Suprapubic skin (tissue), 4 donors: ENCODE results near the gene ANKRD17. TPM values are rescaled to one million over a fixed set of nuclear protein-coding genes. Genes with fewer than 3 reads are reported as not detected.

Source experiments
- DNase-seq, 2 donors: peaks; one replicate each; pipeline ENCODE4 v3.0.0-alpha.2; 2019; ENCODE audit warnings: low spot score in 2 of 2
- H3K27ac ChIP-seq: fragments of 200-600 bp; sonication (generic); one replicate; pipeline ENCODE4 v1.5.1; 2019
- H3K27me3 ChIP-seq: fragments of 200-600 bp; sonication (generic); one replicate; pipeline ENCODE4 v1.5.1; 2019
- H3K36me3 ChIP-seq: fragments of 200-600 bp; sonication (generic); one replicate; pipeline ENCODE4 v1.5.1; 2019
- H3K4me1 ChIP-seq: fragments of 200-600 bp; sonication (generic); one replicate; pipeline ENCODE4 v1.5.1; 2019
- H3K4me3 ChIP-seq: fragments of 200-600 bp; sonication (generic); one replicate; pipeline ENCODE4 v1.5.1; 2019; ENCODE audit warnings: mild to moderate bottlenecking
- H3K9me3 ChIP-seq: fragments of 200-600 bp; sonication (generic); one replicate; pipeline ENCODE4 v1.5.1; 2019
- CTCF ChIP-seq, 2 donors: fragments of 200-600 bp in 1 of 2; fragments of 450-650 bp in 1 of 2; sonication (generic) in 1 of 2; IDR thresholded peaks; one replicate each; pipeline ENCODE4 v1.5.1; 2016 to 2019; ENCODE audit warnings: antibody characterized with exemption in 2 of 2, mild to moderate bottlenecking in 1 of 2, moderate library complexity in 1 of 2
- EP300 ChIP-seq: sonication (generic); formaldehyde crosslinking; IDR thresholded peaks from one replicate; pipeline ENCODE4 v1.6.1; 2017; ENCODE audit warnings: antibody characterized with exemption
- POLR2A ChIP-seq, 2 donors: fragments of 450-650 bp; IDR thresholded peaks; one replicate each; pipeline ENCODE4 v1.6.1; 2017; ENCODE audit warnings: antibody characterized with exemption in 2 of 2, mild to moderate bottlenecking in 2 of 2, moderate library complexity in 2 of 2
- POLR2AphosphoS5 ChIP-seq, 3 donors: sonication (generic); formaldehyde crosslinking; IDR thresholded peaks; one replicate each; pipeline ENCODE4 v1.6.1; 2017; ENCODE audit warnings: antibody characterized with exemption in 3 of 3
- WGBS: methylation state at CpG from one replicate; pipeline ENCODE4 v1.1.5; 2018; 5-methylcytosine and 5-hydroxymethylcytosine counted together
- total RNA-seq, 4 donors: library from RNA; depleted of rRNA; stranded (reverse); fragments of >200 nt; gene quantifications; one replicate each; pipeline ENCODE4 v1.1.0, GENCODE V29; 2016

ANKRD17 gene
- total RNA-seq, 4 donors from 2014 or later = 68.2 to 80.2 (median 71.1) TPM

- Histone ChIP-seq H3K9me3 (peaks cover 9% of the 10 kb centered on the region), H3K4me1 (no peaks in the 10 kb centered on the region), H3K36me3 (no peaks in the 10 kb centered on the region), H3K27me3 (no peaks in the 10 kb centered on the region), H3K4me3 (no peak overlapping the region), H3K27ac (no peak overlapping the region)
- 94% methylated on average over 4 of the region's 4 CpGs for WGBS
- no peak for TF ChIP-seq POLR2A (IDR thresholded peaks at IDR 0.05)
- TF ChIP-seq POLR2AphosphoS5 (IDR thresholded peaks at IDR 0.05) = no peak
- no peak for TF ChIP-seq EP300
- DNase-seq = no peak
Measured at GRCh38 chr4:73037057-73037456, 221.5 kb downstream of the ANKRD17 start.

- DNase-seq = no peak
- no peaks in the 10 kb centered on the region for H3K4me1 ChIP-seq
- no peak overlapping the region for H3K27ac ChIP-seq
- no peaks in the 10 kb centered on the region for H3K36me3 ChIP-seq
- no peaks in the 10 kb centered on the region for H3K27me3 ChIP-seq
- no peak for TF ChIP-seq CTCF (IDR thresholded peaks at IDR 0.05)
- TF ChIP-seq EP300 = no peak
- no peak for TF ChIP-seq POLR2AphosphoS5 (IDR thresholded peaks at IDR 0.05)
- no peak for TF ChIP-seq POLR2A (IDR thresholded peaks at IDR 0.05)
- H3K4me3 ChIP-seq = no peak overlapping the region
- H3K9me3 ChIP-seq = peaks cover 3% of the 10 kb centered on the region
- 79% methylated on average over 1 of the region's 1 CpG for WGBS
Measured at GRCh38 chr4:73036123-73036522, 222.5 kb downstream of the ANKRD17 start.

DNA sequence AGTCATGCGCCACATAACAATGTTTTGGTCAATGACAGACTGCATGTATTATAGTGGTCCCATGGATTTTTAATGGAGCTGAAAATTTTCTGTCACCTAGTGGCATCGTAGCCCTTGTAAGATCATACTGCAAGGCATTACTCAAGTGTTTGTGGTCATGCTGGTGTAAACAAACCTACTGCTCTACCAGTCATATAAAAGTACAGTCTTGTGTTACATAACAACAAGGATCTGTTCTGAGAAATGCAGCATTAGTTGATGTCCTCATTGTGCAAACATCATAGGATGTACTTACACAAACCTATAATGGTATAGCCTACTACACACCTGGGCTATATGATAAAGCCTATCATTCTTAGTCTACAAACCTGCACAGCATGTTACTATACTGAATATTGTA is 223.7 kb downstream of the ANKRD17 start:
- Histone ChIP-seq H3K27ac (no peak overlapping the region), H3K36me3 (no peaks in the 10 kb centered on the region), H3K4me1 (no peaks in the 10 kb centered on the region), H3K27me3 (no peaks in the 10 kb centered on the region), H3K9me3 (peaks cover 3% of the 10 kb centered on the region), H3K4me3 (no peak overlapping the region)
- no peak for TF ChIP-seq EP300
- no peak for TF ChIP-seq CTCF (IDR thresholded peaks at IDR 0.05)
- TF ChIP-seq POLR2AphosphoS5 (IDR thresholded peaks at IDR 0.05) = no peak
- no peak for TF ChIP-seq POLR2A (IDR thresholded peaks at IDR 0.05)
- no peak for DNase-seq
- 93% methylated on average over 2 of the region's 2 CpGs for WGBS

DNA sequence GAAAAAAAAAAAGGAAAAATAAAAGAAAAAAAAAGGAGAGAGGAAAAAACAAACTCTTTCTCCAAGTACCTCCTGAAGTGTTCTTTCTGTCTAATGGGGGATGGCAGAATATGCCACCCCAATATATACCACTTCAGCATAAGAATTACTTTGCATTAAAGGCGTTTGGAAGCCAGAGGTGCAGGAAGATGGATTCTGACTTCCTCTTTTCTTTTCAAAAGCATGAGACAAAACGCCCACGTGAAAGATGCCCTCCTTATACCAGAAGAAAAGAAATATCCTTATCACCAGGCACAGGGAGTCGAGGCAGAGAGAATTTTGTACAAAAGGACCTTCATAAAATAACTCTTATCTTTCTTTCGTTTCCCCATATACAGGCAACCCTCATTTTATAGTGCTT is 230.0 kb downstream of the ANKRD17 start:
- Histone ChIP-seq H3K9me3 (no peaks in the 10 kb centered on the region), H3K27me3 (no peaks in the 10 kb centered on the region), H3K4me1 (no peaks in the 10 kb centered on the region), H3K27ac (no peak overlapping the region), H3K4me3 (no peak overlapping the region), H3K36me3 (no peaks in the 10 kb centered on the region)
- DNase-seq = no peak
- TF ChIP-seq CTCF (IDR thresholded peaks at IDR 0.05) (no peak), POLR2A (IDR thresholded peaks at IDR 0.05) (no peak), POLR2AphosphoS5 (IDR thresholded peaks at IDR 0.05) (no peak), EP300 (no peak)
- WGBS = 71% methylated on average over 5 of the region's 5 CpGs

Other genes with a start within 250 kb of the ANKRD17 start
- gene COX18, start 189.1 kb downstream of the ANKRD17 start, total RNA-seq = 10 to 100 TPM; 11.2 to 20.7 (median 13.9) TPM
- 10 to 100 TPM in 1 of 4 donors, not detected in 3; 84.5 TPM for gene ALB, start 145.5 kb upstream of the ANKRD17 start, total RNA-seq
- not detected for gene AFP, start 177.4 kb upstream of the ANKRD17 start, total RNA-seq
- not detected for gene AFM, start 222.9 kb upstream of the ANKRD17 start, total RNA-seq